H54 (cell line): Measurements from ENCODE around the gene HDAC11.

ENCODE experiments used
- DNase-seq: peaks from one replicate; pipeline ENCODE4 v3.0.0; 2011; ENCODE audit warnings: low spot score, mixed read lengths; ENCODE audit not compliant: insufficient read length
- FAIRE-seq: peaks from 3 replicates; lab custom pipeline; 2011; peaks lifted over from hg19 to GRCh38; lab: Jason Lieb, UNC
- POLR2A ChIP-seq: IDR thresholded peaks from 2 replicates; pipeline ENCODE4 v1.6.1; 2011; ENCODE audit warnings: low read depth, mild to moderate bottlenecking, low read length

Gene HDAC11

DNA sequence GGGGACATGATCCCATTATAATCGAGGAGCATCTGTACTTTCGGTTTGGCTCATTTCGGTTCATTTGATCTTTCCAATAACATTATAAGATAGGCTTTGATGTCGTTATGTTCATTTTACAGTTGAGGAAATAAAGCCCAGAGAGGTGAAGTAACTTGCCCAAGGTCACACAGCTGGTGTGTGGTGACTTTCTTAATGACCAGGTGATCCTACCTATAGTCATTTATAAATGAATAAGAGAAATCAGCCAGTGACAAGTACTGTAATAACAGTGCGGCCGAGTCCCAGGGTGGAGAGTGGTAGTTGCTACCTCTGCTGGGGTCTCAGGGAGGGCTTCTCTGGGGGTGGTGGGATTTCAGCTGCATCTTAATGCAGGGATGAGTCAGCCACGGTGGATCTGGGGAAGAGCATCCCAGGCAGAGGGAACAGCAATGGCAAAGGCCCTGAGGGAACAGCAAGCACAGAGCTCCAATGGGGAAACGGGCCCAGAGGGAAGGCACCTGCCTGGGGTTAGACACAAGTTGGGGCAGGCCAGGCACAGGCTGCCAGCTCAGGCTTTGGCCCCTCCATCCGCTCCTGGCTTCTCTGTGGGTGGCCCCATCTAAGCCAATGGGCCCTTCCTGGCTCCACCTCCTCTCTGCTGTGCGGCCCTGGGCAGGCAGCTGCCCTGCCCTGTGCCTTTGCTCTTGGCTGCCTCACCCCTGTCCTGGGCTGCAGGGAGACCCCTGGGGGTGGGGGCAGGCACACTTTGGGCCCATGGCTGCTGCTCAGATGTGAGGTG lies 67.7 kb downstream of the HDAC11 start:
- FAIRE-seq (no peak), DNase-seq (no peak)
- no peak for TF ChIP-seq POLR2A

DNA sequence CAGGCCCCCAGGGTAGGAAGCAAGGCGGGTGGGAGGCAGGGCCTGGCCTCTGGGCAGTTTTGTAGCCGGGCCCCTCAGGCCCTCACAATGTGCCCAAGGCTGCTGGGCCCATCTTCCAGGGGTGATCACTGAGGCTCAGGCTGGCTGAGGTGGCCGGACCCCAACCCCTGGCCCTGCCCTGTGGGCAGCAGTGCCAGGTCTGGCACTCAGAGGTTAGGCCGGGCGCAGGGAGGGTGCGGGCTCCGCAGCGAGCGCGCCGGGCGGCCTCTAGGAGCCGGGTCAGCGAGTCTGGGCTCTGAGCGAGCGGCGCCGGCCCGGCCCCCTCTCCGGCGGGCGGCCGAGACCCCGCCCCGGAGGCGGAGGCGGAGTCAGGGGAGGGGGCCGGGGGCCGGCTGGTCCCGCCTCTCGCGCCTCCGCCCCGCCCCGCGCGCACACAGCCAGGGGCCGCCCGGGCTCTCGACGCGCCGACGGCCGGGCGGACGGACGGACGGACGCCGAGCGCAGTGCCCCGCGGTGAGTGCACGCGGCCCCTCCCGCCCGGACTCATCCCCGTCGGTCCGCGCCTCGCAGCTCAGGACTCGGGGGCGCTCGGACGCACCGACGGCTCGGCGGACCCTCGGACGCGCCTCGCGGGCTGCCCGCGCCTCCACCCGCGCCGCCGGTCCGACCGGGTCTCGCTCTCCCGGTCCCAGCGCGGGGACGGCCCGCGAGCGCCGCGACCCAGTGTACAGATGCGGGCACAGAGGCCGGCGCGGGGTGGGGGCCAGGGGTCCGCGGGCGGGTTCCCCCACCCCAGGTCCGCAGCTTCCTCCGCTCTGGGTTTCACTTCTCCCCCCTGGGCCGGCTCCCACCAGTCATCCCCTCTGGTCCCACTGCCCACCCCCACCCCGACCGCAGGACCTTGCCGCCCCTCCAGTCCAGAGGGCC lies 68.9 kb downstream of the HDAC11 start, which contains the start of gene FBLN2:
FBLN2 (plus strand) TSS at position 430 of the 927 bp plus-strand sequence. CDS start 21,231 bp downstream, outside the sequence.
- no peak for TF ChIP-seq POLR2A
- DNase-seq (no peak), FAIRE-seq (no peak)

DNA sequence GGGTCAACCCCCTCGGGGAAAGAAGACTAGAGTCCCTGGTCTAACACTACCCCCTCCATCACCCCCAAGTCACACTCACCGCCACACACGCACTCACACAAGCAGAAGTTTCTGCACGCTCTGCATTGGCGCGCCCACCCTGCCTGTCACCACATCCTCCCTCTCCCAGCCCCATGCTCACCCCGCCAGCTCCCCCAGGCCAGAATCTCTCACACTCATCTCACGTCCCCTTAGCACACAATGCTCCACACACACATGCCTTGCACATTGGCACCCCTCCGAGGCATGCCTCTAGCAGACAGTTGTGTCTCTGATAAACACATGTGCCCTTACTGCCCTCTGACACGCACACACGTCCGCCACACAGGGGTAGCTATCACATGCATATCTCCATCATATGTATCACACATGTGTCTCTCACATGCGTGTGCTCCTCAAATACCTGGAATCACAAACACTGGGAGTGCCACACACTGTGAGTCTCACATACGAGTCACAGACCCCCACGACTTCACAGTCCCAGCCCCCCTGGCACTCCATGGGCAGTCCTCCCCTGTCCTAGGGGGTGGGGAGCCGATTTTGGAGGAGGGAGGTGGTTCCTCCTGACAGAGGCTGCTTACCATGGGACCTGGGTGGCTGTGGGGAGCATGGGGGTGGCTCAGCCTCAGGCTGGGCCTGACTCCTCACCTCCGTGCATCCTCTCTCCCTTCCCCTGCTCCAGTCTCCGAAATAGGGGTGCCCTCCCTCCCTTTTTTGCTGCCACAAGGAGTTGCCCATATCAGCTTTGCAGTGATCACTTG lies 69.7 kb downstream of the HDAC11 start:
- FAIRE-seq (no peak), DNase-seq (no peak)
- TF ChIP-seq POLR2A = no peak

DNA sequence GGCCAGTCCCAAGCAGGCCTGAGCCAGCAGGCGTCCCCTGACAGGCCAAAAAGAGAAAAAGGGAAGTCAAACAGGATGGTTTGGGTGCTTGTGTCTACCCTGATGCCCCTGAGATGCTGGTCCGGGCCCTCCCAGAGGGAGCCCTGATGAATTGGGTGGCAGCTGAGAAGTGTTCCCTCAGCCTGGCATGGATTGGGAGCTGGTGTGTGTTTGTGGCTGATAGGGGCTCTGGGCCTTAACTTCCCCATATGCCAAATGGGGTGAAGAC lies 70.3 kb downstream of the HDAC11 start:
- no peak for TF ChIP-seq POLR2A
- DNase-seq (no peak), FAIRE-seq (no peak)

DNA sequence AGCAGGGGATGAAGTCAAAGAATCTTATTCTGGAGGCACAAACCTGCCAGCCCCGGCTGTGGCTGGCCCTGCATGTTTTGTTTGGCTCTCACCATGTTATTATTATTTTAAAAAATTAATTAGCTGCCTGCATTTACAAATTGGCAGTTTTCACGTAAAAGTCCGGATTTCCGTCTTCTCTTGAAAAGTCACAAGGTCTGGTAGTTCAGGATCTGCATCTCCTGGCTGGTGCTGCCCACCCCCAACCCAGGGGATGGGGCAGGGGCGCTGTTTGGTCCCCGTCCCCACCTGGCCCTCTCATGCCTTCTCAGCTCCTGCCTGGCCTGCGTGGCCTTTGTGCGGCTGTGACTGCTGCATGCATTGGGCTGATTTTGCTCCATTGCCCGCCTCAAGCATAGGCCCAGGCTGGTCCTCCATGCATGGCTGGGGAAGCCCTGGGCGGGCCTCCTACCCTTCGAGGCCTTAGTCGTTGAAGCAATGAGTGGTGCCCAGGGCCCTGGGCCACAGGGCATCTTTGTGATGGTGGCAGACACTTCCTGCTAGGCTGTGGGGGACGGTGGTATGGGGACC lies 70.8 kb downstream of the HDAC11 start:
- TF ChIP-seq POLR2A = no peak
- DNase-seq (no peak), FAIRE-seq (no peak)

DNA sequence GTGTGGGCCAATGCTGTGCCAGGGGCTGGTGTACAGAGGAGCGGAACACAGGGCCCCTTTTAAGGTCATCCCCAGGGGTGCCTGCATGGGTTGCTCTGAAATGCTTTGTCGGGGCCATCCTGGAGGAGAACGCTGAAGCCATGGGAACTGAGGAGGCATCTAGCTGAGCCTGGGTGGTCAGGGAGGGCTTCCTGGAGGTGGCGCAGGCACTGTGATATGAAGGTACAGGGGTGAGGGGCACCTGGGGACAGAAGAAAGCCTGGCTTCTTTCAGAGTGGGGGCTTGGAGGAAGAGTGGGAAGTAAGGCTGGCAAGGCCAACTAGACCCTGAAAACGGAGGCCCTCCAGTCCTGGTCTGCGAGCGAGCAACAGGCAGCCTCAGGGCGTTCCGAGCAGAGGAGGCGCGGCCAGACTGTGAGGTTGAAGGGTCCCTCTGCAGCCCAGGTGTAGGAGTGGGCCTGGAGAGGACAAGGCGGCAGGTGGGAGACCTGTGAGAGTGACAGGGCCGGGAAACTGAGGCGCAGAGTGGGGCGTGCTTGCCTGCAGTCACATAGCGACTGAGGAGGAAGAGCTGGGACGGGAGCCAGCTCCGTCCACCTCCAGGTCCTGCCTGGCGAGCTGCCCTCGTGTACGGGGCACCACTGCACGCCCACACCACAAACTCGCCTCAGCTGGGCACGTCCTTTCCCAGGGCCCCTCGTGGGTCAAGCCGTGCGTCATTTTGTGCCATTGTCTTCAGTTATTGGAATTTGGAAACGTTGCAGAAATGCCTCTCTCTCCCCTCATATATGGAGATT lies 72.9 kb downstream of the HDAC11 start:
- DNase-seq (no peak), FAIRE-seq (no peak)
- TF ChIP-seq POLR2A = no peak

DNA sequence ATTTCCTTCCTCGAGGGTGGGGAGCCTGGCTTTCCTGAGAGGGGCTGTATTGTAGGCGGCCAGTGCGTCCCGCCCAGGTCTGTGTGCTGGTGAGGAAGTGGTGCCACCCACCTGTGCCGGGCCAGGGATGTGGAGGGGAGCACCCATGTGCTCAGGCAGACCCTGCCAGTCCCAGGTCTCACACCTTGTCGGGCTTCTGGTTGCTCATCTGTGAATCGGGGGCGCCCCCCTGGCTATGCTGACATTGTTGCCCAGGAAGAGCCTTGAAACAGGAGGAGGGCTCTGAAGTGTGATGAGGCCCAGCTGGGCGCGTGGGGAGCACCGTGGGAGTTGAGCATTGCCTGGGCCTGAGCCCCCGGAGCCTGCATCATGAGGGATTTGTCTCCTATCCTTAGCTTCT lies 73.6 kb downstream of the HDAC11 start:
- TF ChIP-seq POLR2A = no peak
- DNase-seq (no peak), FAIRE-seq (no peak)

DNA sequence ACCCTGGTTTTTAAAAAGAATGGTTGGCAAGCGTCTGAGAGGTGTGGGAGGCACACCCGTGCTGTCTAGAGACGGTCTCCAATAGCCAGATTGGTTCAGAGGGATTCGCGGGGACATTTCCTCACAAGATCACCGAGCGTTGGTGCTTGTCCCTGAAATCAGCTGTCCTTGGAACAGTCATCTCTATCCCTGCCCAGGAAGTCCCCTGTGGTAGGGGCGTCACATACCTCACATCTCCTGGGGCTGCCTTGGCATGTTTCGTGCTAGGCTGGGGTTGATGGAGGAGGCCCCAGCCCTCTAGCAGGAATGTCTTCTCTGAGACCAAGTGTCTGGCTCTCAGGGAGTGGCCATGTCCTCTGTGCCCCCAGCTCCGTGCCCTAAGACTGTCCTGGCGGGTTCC lies 75.6 kb downstream of the HDAC11 start:
- FAIRE-seq (no peak), DNase-seq (no peak)
- TF ChIP-seq POLR2A = no peak
